RWPE1 (cell line): ENCODE results near the gene TMEM30B.
"Not testable (repeated sequence)": the region's sequence is repeated elsewhere in the genome, so short reads cannot be mapped to it uniquely, and the experiment has no call there.

Experiments
- CTCF ChIA-PET: fragments of 350-600 bp; sonication (Branson Sonifier 250); formaldehyde crosslinking; extraction: SDS; loops from one replicate; lab custom pipeline; 2021; lab: Yijun Ruan, JAX
- POLR2A ChIA-PET: fragments of 400-600 bp; formaldehyde crosslinking; extraction: SDS; loops from one replicate; lab custom pipeline; 2020; ENCODE audit warnings: antibody characterized with exemption; ENCODE audit not compliant: low non-redundant PET; lab: Yijun Ruan, JAX
- DNase-seq: peaks from one replicate; pipeline ENCODE4 v3.0.0; 2012; ENCODE audit warnings: low spot score
- H3K27ac ChIP-seq: fragments of 450-650 bp; 2 replicates; pipeline ENCODE4 v1.5.1; 2017
- TF ChIP-seq, protein P1 (sequence below): fragments of 450-650 bp; conservative IDR thresholded peaks from 2 replicates; pipeline ENCODE4 v1.5.1; 2017; ENCODE audit warnings: low read depth, mild to moderate bottlenecking

TMEM30B gene

DNA sequence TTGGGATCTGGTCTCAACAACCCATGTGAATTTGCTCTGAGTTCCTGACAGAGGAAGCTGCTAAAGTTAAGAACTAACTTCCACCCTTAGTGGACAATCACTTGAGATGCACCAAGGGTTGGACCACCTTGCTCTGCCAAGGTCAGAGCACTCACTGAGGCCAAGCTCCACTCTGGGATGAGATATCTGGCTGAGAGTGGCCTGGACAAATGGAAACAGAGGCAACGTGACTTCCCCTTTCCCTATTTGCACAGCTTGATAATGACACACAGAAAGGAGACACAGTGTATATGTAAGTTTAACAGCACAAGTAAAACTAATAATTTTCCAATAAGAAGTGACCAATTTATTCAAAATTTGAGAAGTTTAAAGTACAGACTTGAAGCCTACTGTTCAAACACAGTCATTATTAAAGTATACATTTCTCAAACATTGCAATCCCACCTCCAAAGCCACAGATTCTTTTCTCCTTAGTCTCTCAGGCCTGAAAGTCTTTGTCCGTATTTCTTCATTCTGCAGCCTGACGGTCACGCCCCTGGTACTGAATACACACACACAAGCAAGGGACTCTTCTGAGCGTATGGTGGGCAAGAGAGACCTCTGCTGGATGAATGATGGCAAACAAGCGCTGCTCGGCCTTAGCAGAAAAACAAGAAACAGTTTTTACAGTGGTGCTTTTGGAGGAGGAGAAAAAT is 28.6 kb downstream of the TMEM30B start:
- ChIA-PET POLR2A (no interaction called here), CTCF (interaction anchor here (0.5 to 1.2 kb wide), 7 partner anchors 103 to 945 kb away, joined by 3 to 6 read pairs (median 3); no protein-coding TSS in a partner anchor)
- DNase-seq, result peak; percentile 85
- no peak overlapping the region for H3K27ac ChIP-seq
- TF ChIP-seq, protein P1, sequence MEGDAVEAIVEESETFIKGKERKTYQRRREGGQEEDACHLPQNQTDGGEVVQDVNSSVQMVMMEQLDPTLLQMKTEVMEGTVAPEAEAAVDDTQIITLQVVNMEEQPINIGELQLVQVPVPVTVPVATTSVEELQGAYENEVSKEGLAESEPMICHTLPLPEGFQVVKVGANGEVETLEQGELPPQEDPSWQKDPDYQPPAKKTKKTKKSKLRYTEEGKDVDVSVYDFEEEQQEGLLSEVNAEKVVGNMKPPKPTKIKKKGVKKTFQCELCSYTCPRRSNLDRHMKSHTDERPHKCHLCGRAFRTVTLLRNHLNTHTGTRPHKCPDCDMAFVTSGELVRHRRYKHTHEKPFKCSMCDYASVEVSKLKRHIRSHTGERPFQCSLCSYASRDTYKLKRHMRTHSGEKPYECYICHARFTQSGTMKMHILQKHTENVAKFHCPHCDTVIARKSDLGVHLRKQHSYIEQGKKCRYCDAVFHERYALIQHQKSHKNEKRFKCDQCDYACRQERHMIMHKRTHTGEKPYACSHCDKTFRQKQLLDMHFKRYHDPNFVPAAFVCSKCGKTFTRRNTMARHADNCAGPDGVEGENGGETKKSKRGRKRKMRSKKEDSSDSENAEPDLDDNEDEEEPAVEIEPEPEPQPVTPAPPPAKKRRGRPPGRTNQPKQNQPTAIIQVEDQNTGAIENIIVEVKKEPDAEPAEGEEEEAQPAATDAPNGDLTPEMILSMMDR, result peak; percentile 91

- TF ChIP-seq, protein P1, result no peak
- ChIA-PET POLR2A (no interaction called here), CTCF (interaction anchor here (0.6 to 0.9 kb wide), 2 partner anchors 33 to 625 kb away, joined by 3 to 4 read pairs; no protein-coding TSS in a partner anchor)
- no peak overlapping the region for H3K27ac ChIP-seq
- no peak for DNase-seq
Observed at GRCh38 chr14:61250063-61250462, 31.1 kb downstream of the TMEM30B start.

DNA sequence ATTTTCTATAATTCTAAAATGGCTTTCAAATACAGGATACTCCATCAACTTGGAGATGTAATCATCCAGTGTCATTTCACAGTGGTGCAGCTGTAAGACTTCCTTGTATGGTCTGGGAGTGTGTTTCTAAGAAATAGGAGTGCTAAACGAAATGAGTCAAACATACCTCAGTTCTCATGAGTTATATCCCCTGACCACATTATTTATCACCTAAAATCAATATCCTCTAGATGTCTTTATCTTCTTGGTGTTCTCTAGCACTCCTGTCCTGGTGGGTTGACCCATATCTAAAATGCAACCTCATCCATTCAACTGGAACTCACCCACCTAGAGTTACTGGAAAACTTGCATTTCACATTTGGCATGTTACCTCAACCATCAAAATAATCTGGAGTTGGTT is 33.2 kb downstream of the TMEM30B start:
- TF ChIP-seq, protein P1, result no peak
- ChIA-PET POLR2A (no interaction called here), CTCF (no interaction called here)
- DNase-seq, result no peak
- no peak overlapping the region for H3K27ac ChIP-seq

DNA sequence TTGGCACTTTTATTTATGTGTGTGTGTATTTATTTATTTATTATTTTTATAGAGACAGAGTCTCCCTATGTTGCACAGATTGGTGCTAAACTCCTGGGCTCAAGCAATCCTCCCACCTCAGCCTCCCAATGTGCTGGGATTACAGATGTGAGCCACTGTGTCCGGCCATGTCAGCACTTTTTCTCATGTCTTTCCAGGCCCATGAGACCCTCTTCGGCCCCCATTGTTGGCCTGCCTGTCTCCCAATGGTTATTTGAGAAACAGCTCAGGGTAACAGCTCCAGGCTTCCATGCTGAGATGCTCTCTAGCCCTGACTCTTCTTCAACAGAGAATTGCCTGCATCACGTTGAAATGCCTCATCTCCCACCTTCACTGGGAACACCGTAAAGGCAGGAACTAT is 34.4 kb downstream of the TMEM30B start:
- CTCF ChIA-PET, result interaction anchor here (0.6 kb wide), 1 partner anchor 31 kb away, joined by 5 read pairs; no protein-coding TSS in a partner anchor
- DNase-seq, result no peak
- POLR2A ChIA-PET, result no interaction called here
- TF ChIP-seq, protein P1, result no peak
- no peak overlapping the region for H3K27ac ChIP-seq

DNA sequence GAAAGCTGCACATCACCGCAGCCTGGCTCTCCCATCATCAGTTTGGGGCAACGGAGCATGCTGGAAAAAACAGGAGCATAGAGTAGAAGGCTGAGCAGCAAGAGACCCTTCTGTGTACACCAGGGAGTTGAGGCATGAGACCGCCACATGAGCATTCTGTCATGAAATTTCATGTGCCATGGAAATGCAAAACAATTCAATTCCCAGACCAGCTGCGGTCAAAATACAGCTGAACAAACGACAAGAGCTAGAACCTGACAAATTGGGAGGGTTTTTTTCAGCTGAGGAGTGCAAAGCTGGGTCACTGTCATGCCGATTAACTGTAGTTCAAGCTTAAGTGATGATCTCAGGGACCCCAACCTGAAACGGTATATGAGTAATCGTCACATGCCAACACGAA is 37.1 kb downstream of the TMEM30B start:
- CTCF ChIA-PET, result interaction anchor here (0.6 to 0.7 kb wide), 2 partner anchors 324 to 1557 kb away, joined by 3 read pairs; no protein-coding TSS in a partner anchor
- no peak for DNase-seq
- POLR2A ChIA-PET, result no interaction called here
- no peak overlapping the region for H3K27ac ChIP-seq
- TF ChIP-seq, protein P1, result no peak

DNA sequence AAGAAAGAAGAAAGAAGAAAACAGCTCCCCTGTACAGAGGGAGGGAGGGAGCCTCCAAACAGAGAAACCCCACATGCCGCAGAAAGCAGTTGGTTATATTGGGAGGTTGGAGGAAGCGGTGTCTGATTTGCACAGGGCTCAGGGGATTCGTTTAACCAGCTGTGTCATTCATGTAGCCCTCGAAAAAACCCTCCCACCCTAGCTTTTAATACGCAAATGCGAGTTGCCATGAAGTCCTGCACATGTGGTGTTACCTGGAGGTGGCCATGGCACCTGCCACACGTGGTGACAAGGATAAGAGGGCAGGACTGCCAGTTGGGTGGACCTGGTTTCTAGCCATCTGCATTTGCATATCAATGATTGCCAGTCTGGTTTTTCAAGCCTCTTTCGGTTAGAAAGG is 40.9 kb downstream of the TMEM30B start:
- no peak overlapping the region for H3K27ac ChIP-seq
- POLR2A ChIA-PET, result no interaction called here
- no peak for DNase-seq
- TF ChIP-seq, protein P1, result no peak
- CTCF ChIA-PET, result interaction anchor here (0.6 kb wide), 1 partner anchor 678 kb away, joined by 3 read pairs; no protein-coding TSS in a partner anchor

GRCh38 chr14:61239285-61239684 is 41.9 kb downstream of the TMEM30B start:
- POLR2A ChIA-PET, H3K27ac ChIP-seq, CTCF ChIA-PET, DNase-seq: not testable (repeated sequence)
